ENCODE results near the gene GCK. TPM values are rescaled to one million over a fixed set of nuclear protein-coding genes. Genes with fewer than 3 reads are reported as not detected.

GCK gene
- total RNA-seq, 2 experiments from 2014 or later = 1.1 to 1.3 TPM

- ChIA-PET POLR2A (no interaction called here), CTCF (interaction anchor here (1.2 to 1.3 kb wide), 2 partner anchors 31 to 78 kb away, joined by 3 read pairs; no protein-coding TSS in a partner anchor)
- intact Hi-C loops (cut with micrococcal nuclease) = no loop called here
- H3K27me3 Mint-ChIP-seq = peaks cover 2% of the 10 kb centered on the region
- peaks cover 4% of the 10 kb centered on the region for H3K4me1 Mint-ChIP-seq (ENCODE audit: low read depth)
- no peaks in the 10 kb centered on the region for H3K9me3 Mint-ChIP-seq
- H3K36me3 Mint-ChIP-seq = no peaks in the 10 kb centered on the region
- no peak overlapping the region for H3K27ac Mint-ChIP-seq
- no peak overlapping the region for H3K4me3 Mint-ChIP-seq
- DNase-seq = no peak
These were observed 26.3 kb downstream of the GCK start for GRCh38 chr7:44162785-44163395.

- intact Hi-C loops (cut with micrococcal nuclease) = no loop called here
These were observed 27.1 kb downstream of the GCK start for GRCh38 chr7:44162179-44162578.

GRCh38 chr7:44161371-44161770, 27.9 kb downstream of the GCK start:
- Mint-ChIP-seq H3K27me3 (peaks cover 2% of the 10 kb centered on the region), H3K36me3 (no peaks in the 10 kb centered on the region), H3K4me3 (no peak overlapping the region), H3K4me1 (ENCODE audit: low read depth) (no peaks in the 10 kb centered on the region), H3K27ac (no peak overlapping the region), H3K9me3 (no peaks in the 10 kb centered on the region)
- CTCF ChIA-PET = no interaction called here
- intact Hi-C loops (cut with micrococcal nuclease) = no loop called here
- POLR2A ChIA-PET = no interaction called here
- no peak for DNase-seq

More at GRCh38 chr7:44162179-44162578, 27.1 kb downstream of the GCK start:
- no peak overlapping the region for H3K27ac Mint-ChIP-seq
- ChIA-PET CTCF (interaction anchor here (1.3 kb wide), 1 partner anchor 79 kb away, joined by 3 read pairs; no protein-coding TSS in a partner anchor), POLR2A (no interaction called here)
- no peaks in the 10 kb centered on the region for H3K36me3 Mint-ChIP-seq
- DNase-seq = no peak
- H3K9me3 Mint-ChIP-seq = no peaks in the 10 kb centered on the region
- H3K4me3 Mint-ChIP-seq = no peak overlapping the region
- no peaks in the 10 kb centered on the region for H3K4me1 Mint-ChIP-seq (ENCODE audit: low read depth)
- H3K27me3 Mint-ChIP-seq = peaks cover 2% of the 10 kb centered on the region

GRCh38 chr7:44159824-44160630, 29.2 kb downstream of the GCK start:
- Mint-ChIP-seq H3K4me3 (no peak overlapping the region), H3K36me3 (no peaks in the 10 kb centered on the region), H3K4me1 (ENCODE audit: low read depth) (no peaks in the 10 kb centered on the region), H3K27me3 (peaks cover 2% of the 10 kb centered on the region), H3K27ac (no peak overlapping the region), H3K9me3 (no peaks in the 10 kb centered on the region)
- POLR2A ChIA-PET = no interaction called here
- CTCF ChIA-PET = no interaction called here
- no peak for DNase-seq
- intact Hi-C loops (cut with micrococcal nuclease) = no loop called here

- Mint-ChIP-seq H3K36me3 (no peaks in the 10 kb centered on the region), H3K27ac (no peak overlapping the region), H3K4me1 (ENCODE audit: low read depth) (no peaks in the 10 kb centered on the region), H3K9me3 (no peaks in the 10 kb centered on the region), H3K4me3 (no peak overlapping the region), H3K27me3 (peaks cover 2% of the 10 kb centered on the region)
- no peak for DNase-seq
- intact Hi-C loops (cut with micrococcal nuclease) = no loop called here
- ChIA-PET POLR2A (no interaction called here), CTCF (no interaction called here)
These were observed 30.2 kb downstream of the GCK start for GRCh38 chr7:44158873-44159631.

- CTCF ChIA-PET = no interaction called here
These were observed 31.0 kb downstream of the GCK start for GRCh38 chr7:44158096-44158872.

GRCh38 chr7:44157116-44158080, 31.8 kb downstream of the GCK start:
- H3K4me3 Mint-ChIP-seq = no peak overlapping the region
- no peak for DNase-seq
- H3K36me3 Mint-ChIP-seq = no peaks in the 10 kb centered on the region
- intact Hi-C loops (cut with micrococcal nuclease) = no loop called here
- no peaks in the 10 kb centered on the region for H3K4me1 Mint-ChIP-seq (ENCODE audit: low read depth)
- no peaks in the 10 kb centered on the region for H3K9me3 Mint-ChIP-seq
- ChIA-PET CTCF (no interaction called here), POLR2A (no interaction called here)
- no peak overlapping the region for H3K27ac Mint-ChIP-seq
- no peaks in the 10 kb centered on the region for H3K27me3 Mint-ChIP-seq

More at GRCh38 chr7:44158096-44158872, 31.0 kb downstream of the GCK start:
- POLR2A ChIA-PET = no interaction called here
- no peak for DNase-seq
- no peak overlapping the region for H3K4me3 Mint-ChIP-seq
- intact Hi-C loops (cut with micrococcal nuclease) = no loop called here
- no peaks in the 10 kb centered on the region for H3K36me3 Mint-ChIP-seq
- no peaks in the 10 kb centered on the region for H3K9me3 Mint-ChIP-seq
- H3K27ac Mint-ChIP-seq = no peak overlapping the region
- H3K4me1 Mint-ChIP-seq (ENCODE audit: low read depth) = no peaks in the 10 kb centered on the region
- no peaks in the 10 kb centered on the region for H3K27me3 Mint-ChIP-seq

- CTCF ChIA-PET = no interaction called here
- no peak overlapping the region for H3K4me3 Mint-ChIP-seq
- intact Hi-C loops (cut with micrococcal nuclease) = no loop called here
These were observed 32.7 kb downstream of the GCK start for GRCh38 chr7:44156453-44157010.

GRCh38 chr7:44155191-44156185, 33.8 kb downstream of the GCK start:
- DNase-seq = no peak
- ChIA-PET CTCF (no interaction called here), POLR2A (no interaction called here)
- Mint-ChIP-seq H3K4me3 (no peak overlapping the region), H3K36me3 (no peaks in the 10 kb centered on the region), H3K27me3 (no peaks in the 10 kb centered on the region), H3K27ac (no peak overlapping the region), H3K4me1 (ENCODE audit: low read depth) (no peaks in the 10 kb centered on the region), H3K9me3 (no peaks in the 10 kb centered on the region)
- intact Hi-C loops (cut with micrococcal nuclease) = no loop called here

More at GRCh38 chr7:44156453-44157010, 32.7 kb downstream of the GCK start:
- Mint-ChIP-seq H3K9me3 (no peaks in the 10 kb centered on the region), H3K27me3 (no peaks in the 10 kb centered on the region), H3K36me3 (no peaks in the 10 kb centered on the region), H3K4me1 (ENCODE audit: low read depth) (no peaks in the 10 kb centered on the region), H3K27ac (no peak overlapping the region)
- POLR2A ChIA-PET = no interaction called here
- DNase-seq = no peak

GRCh38 chr7:44154703-44155102, 34.5 kb downstream of the GCK start:
- Mint-ChIP-seq H3K4me3 (no peak overlapping the region), H3K27ac (no peak overlapping the region), H3K9me3 (no peaks in the 10 kb centered on the region), H3K27me3 (no peaks in the 10 kb centered on the region), H3K4me1 (ENCODE audit: low read depth) (no peaks in the 10 kb centered on the region), H3K36me3 (no peaks in the 10 kb centered on the region)
- intact Hi-C loops (cut with micrococcal nuclease) = no loop called here
- POLR2A ChIA-PET = no interaction called here
- no peak for DNase-seq
- CTCF ChIA-PET = interaction anchor here (1.0 kb wide), 1 partner anchor 74 kb away, joined by 3 read pairs; no protein-coding TSS in a partner anchor

Measured in activated CD4-positive, alpha-beta memory T cell treated with anti-CD3 and anti-CD28 coated beads for 36 hours (primary cell).